ENCODE data around the gene ERBB2.
"Not testable (repeated sequence)": the region's sequence is repeated elsewhere in the genome, so short reads cannot be mapped to it uniquely, and the experiment has no call there.

Gene ERBB2

DNA sequence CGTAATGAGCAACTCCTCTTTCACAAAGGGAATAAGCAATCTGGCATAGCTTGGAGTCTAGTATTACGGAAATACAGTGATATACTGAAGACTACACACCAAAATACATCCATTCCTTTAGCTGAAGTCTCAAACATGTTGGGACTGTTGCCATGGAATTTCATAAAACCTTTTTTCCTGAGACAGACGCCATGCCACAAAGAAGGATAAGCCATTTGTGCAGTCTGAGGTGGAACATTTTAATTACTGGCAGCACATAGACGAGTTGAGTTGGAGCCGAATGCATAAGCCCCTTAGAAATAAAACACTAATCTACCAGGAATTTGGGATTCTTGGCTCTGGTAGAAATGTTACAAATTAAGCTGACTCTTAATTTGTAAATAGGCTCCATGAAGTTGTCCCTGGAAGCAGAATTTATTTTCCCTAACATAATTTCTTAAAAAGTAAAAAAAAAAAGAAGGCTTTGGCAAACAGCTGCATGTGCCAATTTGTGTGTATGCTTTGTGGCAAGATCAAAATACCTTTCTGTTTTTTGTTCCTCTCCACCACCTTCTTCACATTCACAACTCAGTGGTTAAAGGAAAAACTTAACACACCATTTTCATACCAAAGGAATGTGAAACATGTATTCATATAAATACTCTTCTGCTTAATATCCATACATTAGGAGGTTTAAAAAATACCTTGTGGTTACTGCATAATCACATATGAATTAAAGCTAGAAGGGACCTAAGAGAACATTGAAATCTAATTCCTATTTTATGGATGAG, 63.4 kb downstream of the ERBB2 start:
- DNase-seq (ENCODE audit: low spot score), result peak; percentile 50

DNA sequence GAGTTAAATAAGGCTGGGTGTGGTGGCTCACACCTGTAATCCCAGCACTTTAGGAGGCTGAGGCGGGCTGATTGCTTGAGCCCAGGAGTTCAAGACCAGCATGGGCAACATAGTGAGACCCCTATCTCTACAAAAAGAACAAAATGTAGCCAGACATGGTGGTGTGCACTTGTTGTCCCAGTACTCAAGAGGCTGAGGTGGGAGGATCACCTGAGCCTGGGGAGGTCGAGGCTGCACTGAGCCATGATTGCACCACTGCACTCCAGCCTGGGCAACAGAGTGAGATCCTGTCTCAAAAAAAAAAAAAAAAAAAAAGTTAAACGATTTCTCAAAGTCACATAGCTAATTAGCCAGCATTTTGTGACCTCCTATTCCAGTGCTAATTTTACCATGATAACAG, 64.3 kb downstream of the ERBB2 start:
- DNase-seq (ENCODE audit: low spot score), result not testable (repeated sequence)

DNA sequence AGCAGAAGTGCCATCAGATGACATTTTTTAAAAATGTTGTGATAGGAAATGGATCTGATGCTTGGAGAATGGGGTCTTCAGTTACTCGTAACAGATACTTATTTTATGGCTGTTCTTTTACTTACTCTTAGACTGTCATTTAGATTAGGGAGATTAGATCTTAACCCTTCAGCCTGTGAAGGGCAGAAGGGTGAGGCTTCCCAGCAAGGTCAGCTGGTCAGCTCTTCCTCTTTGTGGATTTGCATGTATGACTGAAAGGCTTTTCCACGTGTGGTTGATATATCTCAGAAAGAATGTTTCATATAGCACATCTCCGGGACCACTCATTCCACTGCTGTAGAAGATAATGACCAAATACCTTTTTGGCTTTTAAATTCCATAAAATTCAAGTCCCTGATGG, 65.3 kb downstream of the ERBB2 start:
- DNase-seq (ENCODE audit: low spot score), result no peak

DNA sequence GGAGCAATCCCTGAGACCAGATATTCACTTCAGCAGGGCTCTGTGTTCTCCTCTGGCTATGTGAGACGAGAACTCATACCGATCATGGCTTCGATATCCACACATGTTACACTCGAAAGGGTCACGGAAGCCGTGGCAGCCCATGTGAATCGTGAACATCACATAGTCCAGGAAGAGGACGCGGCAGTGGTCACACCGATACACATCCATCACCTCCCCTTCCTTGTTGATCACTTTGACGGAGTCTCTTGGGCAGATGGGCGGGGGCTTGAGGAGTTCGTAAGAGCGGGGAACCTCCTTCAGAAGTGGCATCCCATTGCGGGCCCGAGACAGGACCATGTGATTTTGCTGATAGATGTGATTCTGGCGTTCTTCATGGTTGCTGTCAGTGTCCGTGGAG, 65.9 kb downstream of the ERBB2 start:
- no peak for DNase-seq (ENCODE audit: low spot score)

DNA sequence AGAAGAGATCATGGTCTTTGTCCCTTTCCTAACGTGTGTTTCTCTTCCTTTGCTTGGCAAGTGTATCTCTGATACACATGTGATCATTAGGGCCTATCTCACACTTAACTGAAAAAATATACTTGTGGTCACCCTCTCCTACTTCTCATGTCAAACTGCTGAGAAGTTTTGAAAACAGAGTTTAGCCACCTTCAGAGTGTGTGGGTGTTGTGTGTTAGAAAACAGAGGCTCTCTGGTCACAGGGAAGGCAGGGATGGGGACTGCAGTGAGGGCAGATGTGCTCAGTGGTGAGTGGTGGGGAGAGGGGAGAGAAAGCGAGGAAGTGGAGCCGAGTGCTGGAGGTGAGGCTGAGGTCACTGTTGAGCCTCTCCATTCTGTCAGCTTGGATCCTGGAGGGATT, 67.3 kb downstream of the ERBB2 start:
- no peak for DNase-seq (ENCODE audit: low spot score)

DNA sequence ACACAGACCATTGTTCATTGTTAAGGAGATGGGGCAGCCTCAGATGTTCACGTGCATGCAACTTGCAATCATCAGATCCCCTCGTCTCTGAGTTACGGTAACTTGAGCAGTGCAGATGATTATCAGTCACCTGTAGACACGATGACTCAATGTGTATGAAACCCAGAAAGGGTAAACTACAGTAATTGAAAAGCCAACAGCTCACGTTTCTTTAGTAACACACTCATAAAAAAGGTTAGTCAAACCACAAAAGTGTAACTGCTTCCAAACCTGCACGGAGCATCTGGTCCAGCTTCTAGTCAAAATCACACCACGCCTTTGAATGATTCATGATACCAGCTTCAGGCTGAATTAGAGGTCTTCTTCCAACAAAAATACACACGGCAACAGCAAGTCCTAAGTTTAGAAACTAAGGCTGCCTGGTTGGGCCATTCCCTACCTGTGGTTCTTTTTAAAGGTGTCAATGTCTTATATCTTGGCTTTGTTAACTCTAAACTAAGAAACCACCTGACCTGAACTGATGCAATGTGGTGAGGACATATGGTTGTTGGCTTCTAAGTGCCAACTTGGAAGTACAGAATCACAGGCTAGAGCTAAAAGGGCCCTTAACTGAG, 70.2 kb downstream of the ERBB2 start:
- no peak for DNase-seq (ENCODE audit: low spot score)

DNA sequence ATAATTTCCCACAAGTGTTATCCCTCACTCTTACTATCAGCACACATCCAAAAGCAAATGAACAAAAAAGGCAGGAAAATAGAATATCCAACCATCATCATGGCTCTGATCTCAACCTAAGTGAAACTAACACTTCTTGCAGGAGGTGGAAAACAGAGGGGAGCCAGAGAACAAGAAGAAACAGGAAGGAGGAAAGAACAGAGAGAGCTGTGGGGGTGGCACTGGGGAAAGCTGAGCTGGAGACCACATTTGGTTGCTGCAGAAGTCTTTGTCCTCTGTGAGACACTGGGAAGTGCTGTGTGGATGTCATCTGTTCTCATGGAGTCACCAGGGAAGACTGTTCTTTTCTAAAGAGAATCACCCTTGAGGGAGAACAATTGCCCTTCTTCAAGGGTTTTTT, 72.6 kb downstream of the ERBB2 start:
- DNase-seq (ENCODE audit: low spot score), result no peak

DNA sequence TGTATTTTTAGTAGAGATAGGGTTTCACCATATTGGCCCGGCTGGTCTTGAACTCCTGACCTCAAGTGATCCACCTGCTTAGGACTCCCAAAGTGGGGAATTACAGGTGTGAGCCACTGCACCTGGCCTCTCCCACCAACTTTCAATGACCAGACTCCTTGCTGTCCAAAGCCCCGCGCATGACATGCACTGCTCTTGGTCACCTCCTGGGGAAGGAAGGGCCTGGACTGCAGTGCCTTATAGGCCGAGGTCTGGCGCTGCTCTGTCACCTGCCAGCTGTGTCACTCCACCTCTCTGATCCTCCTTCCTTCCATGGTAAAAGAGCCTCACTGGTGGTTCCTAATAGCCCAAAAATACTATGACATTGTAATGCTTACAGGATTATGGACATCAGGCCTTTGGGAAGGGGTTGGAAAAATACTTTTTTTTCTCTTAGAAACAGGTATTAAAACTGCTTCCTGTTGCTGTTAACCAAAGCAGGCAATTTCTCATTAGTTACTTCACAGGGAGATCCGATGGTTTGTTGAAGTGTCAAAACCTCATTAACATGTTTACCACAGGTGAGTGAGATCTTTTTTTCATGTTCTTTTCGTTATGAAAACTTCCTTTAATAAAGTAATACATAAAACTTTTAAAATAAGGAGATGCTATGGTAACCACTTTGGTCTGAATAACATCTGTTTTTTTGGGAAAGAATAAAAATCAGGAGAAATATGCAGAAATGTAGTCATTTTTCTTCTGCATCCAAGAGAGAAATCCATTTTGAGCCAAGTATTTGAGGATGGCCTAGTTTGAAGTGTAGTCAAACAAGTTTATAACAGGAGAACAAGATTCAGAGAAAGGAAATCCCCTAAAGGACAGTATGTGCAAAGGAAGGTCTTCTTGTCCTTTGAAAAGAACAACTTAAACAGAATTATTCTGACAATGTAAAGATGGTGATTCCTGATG, 73.4 kb downstream of the ERBB2 start:
- no peak for DNase-seq (ENCODE audit: low spot score)

DNA sequence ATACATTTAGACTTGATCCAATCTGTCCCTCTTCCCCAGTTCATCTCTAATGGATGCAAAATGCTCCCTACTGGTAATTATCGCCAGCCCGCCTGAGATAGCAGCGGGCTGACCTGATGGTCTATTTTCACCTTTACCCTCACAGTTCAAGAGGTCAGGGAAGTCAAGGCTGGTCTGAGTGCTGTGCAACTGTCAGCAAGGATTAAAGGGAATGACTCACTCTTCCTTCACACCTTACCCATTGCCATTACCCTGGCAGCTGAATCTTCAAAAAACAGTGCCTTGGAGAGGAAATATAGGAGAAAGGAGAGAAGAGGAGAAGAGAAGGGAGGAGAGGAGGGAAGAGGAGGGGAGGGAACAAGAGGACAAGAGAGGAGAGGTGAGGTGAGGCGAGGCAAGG, 74.2 kb downstream of the ERBB2 start:
- DNase-seq (ENCODE audit: low spot score), result no peak

DNA sequence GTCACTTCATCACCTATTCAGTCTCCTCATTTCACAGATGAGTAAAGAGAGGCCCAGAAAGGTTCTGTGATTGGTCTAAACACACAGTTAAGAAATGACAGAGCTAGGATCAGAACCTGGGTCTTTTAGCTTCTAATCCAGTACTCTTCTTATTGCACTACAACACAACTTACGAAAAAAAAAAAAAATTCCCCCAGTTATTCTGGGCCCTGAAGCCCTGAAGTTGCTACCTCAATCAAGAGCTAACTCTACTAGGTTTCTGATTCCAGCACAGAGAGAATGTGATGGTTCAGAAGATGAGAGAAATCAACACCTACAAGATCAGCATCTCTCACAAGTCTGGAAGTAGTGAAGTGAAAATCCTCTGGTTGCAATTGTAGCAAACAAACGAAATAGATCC, 75.2 kb downstream of the ERBB2 start:
- no peak for DNase-seq (ENCODE audit: low spot score)

DNA sequence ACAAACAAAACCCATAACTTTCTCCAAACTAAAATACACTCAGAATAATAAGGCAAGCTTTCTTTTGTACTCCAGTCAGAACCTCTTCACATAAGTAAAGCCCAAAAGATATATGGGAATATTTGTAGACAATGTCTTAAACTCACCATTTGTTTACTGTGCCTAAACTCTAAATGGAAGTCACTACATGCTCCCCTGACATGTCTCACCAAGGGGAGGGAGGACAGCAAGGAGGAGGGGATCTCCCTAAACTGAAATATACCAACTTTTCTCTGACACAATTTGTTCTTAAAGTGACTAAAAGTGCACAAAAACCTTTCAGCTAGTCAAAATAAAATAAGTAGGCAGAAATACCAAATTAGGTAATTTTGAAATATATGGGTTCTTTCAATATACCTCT, 76.4 kb downstream of the ERBB2 start:
- no peak for DNase-seq (ENCODE audit: low spot score)

DNA sequence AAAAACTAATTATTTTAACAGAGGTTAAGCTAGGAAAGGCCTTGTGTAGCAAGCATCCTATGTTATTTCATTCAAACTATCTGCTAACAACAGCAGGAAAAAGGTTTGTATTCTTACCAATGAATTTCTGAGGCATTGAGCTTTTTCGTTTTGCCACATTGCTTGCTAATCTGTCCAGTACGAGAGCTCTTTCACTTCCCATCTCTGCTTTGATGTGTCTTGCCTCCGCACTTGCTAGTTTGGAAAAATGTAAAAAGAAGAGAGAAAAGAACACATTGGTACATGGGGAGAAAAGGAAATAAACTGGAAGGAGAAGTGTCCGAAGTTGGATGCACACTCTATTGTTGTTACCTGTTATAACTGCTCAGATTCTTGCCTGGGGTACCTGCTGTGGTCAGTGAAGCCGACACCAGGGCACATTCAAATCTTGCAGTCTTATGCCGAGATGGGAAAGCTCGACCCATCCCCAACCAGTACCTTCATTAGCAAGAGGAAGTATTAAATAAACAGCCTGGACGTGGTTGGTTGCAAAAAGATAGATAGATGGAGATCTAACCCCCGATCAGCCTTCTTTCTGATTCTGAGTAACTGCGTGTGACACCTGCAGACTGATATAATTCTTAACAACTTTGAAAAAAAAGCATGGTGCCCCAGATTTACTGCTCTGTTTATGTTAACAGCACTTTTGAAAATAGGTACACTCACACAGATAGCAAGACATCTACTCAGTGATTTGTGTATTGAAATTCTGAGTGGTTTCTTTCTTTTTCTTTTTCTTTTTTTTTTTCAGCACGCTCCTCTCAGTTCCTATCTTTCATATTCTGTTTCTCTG, 77.9 kb downstream of the ERBB2 start:
- DNase-seq (ENCODE audit: low spot score), result no peak
